SU-DHL-6 (cell line): ENCODE results near the gene FRMD3.

Experiments
- H2AFZ ChIP-seq: fragments of 200-600 bp; sonication (generic); 2 replicates; pipeline ENCODE4 v1.6.1; 2014; ENCODE audit warnings: low read depth, mild to moderate bottlenecking, moderate library complexity, mixed read lengths, antibody characterized with exemption, low read length; ENCODE audit not compliant: severe bottlenecking
- H3F3A ChIP-seq: fragments of 200-600 bp; shearing (Covaris generic); 2 replicates; pipeline ENCODE4 v1.6.0; 2016; ENCODE audit warnings: antibody characterized with exemption, mild to moderate bottlenecking; ENCODE audit not compliant: insufficient read depth
- H3K27ac ChIP-seq: fragments of 200-600 bp; sonication (generic); 2 replicates; pipeline ENCODE4 v1.5.1; 2016; ENCODE audit warnings: low read depth, mild to moderate bottlenecking, low read length, moderate library complexity, mixed read lengths
- H3K27me3 ChIP-seq: fragments of 200-600 bp; sonication (generic), shearing (Covaris generic); 2 replicates; pipeline ENCODE4 v1.6.0; 2014; ENCODE audit warnings: mild to moderate bottlenecking, low read length
- H3K36me3 ChIP-seq: fragments of 200-600 bp; sonication (generic); 2 replicates; pipeline ENCODE4 v1.6.1; 2014; ENCODE audit warnings: mild to moderate bottlenecking, low read length, mixed read lengths
- H3K4me2 ChIP-seq: fragments of 300-600, 200-600 bp; shearing (Covaris generic), sonication (generic); 2 replicates; pipeline ENCODE4 v1.6.0; 2014; ENCODE audit warnings: low read length, low read depth, mild to moderate bottlenecking; ENCODE audit not compliant: poor library complexity, severe bottlenecking
- H3K4me3 ChIP-seq: fragments of 200-600 bp; sonication (generic); 2 replicates; pipeline ENCODE4 v1.5.1; 2014; ENCODE audit warnings: antibody characterized with exemption, low read length, mild to moderate bottlenecking, mixed read lengths; ENCODE audit not compliant: insufficient read depth, poor library complexity, severe bottlenecking
- H3K79me2 ChIP-seq: fragments of 200-600 bp; sonication (generic); 2 replicates; pipeline ENCODE4 v1.6.1; 2014; ENCODE audit warnings: mild to moderate bottlenecking, low read length, moderate library complexity; ENCODE audit not compliant: insufficient read depth
- H3K9ac ChIP-seq: fragments of 200-600 bp; sonication (generic); 2 replicates; pipeline ENCODE4 v1.7.0; 2014; ENCODE audit warnings: mild to moderate bottlenecking, low read length
- H3K9me2 ChIP-seq: fragments of 200-600 bp; sonication (generic); replicated peaks from 2 replicates; pipeline ENCODE4 v1.6.1; 2014; ENCODE audit warnings: low read length; ENCODE audit not compliant: insufficient read depth
- H3K9me3 ChIP-seq: fragments of 200-600 bp; sonication (generic); 2 replicates; pipeline ENCODE4 v1.6.1; 2014; ENCODE audit warnings: low read length, mixed read lengths; ENCODE audit not compliant: insufficient read depth
- H4K20me1 ChIP-seq: fragments of 200-600 bp; sonication (generic); 2 replicates; pipeline ENCODE4 v1.6.1; 2014; ENCODE audit warnings: low read depth, mild to moderate bottlenecking, antibody characterized with exemption, low read length, moderate library complexity, mixed read lengths
- CTCF ChIP-seq: fragments of 200-600 bp; sonication (generic); IDR thresholded peaks from one replicate; pipeline ENCODE4 v1.5.1; 2017; ENCODE audit warnings: antibody characterized with exemption, mild to moderate bottlenecking, low read length, moderate library complexity; ENCODE audit not compliant: insufficient read depth, poor library complexity, severe bottlenecking
- EZH2phosphoT487 ChIP-seq: fragments of 200-600 bp; sonication (generic), shearing (Covaris generic); conservative IDR thresholded peaks from 2 replicates; pipeline ENCODE4 v1.6.1; 2018; ENCODE audit warnings: mild to moderate bottlenecking, antibody characterized with exemption, low read length, moderate library complexity, mixed read lengths

FRMD3 gene

GRCh38 chr9:83508067-83508466 lies 30.1 kb downstream of the FRMD3 start:
- H3K27me3 ChIP-seq = no peaks in the 10 kb centered on the region
- no peaks in the 10 kb centered on the region for H3K79me2 ChIP-seq
- no peaks in the 10 kb centered on the region for H3K9me3 ChIP-seq
- no peak overlapping the region for H3K4me2 ChIP-seq
- no peak overlapping the region for H2AFZ ChIP-seq
- H3K27ac ChIP-seq = no peak overlapping the region
- no peak overlapping the region for H3K4me3 ChIP-seq
- H4K20me1 ChIP-seq = no peaks in the 10 kb centered on the region
- no peaks in the 10 kb centered on the region for H3K36me3 ChIP-seq
- H3F3A ChIP-seq = no peaks in the 10 kb centered on the region
- H3K9ac ChIP-seq = no peak overlapping the region
- H3K9me2 ChIP-seq = no peaks in the 10 kb centered on the region
- TF ChIP-seq CTCF (no peak), EZH2phosphoT487 (no peak)

- H3K9ac ChIP-seq = no peak overlapping the region
- no peak overlapping the region for H2AFZ ChIP-seq
- H3K4me2 ChIP-seq = no peak overlapping the region
- no peaks in the 10 kb centered on the region for H3K9me3 ChIP-seq
- no peaks in the 10 kb centered on the region for H4K20me1 ChIP-seq
- no peak for TF ChIP-seq EZH2phosphoT487
- no peak for TF ChIP-seq CTCF
- H3K4me3 ChIP-seq = no peak overlapping the region
- no peaks in the 10 kb centered on the region for H3K9me2 ChIP-seq
- no peaks in the 10 kb centered on the region for H3K36me3 ChIP-seq
- no peaks in the 10 kb centered on the region for H3K79me2 ChIP-seq
- no peak overlapping the region for H3K27ac ChIP-seq
- H3K27me3 ChIP-seq = no peaks in the 10 kb centered on the region
- H3F3A ChIP-seq = no peaks in the 10 kb centered on the region
These were observed 32.9 kb downstream of the FRMD3 start for GRCh38 chr9:83505282-83505681.

GRCh38 chr9:83503866-83504265 lies 34.3 kb downstream of the FRMD3 start:
- Histone ChIP-seq H3K4me2 (no peak overlapping the region), H3K9me2 (no peaks in the 10 kb centered on the region), H2AFZ (no peak overlapping the region), H3F3A (no peaks in the 10 kb centered on the region), H3K27ac (no peak overlapping the region), H3K9ac (no peak overlapping the region), H4K20me1 (no peaks in the 10 kb centered on the region), H3K9me3 (no peaks in the 10 kb centered on the region), H3K79me2 (no peaks in the 10 kb centered on the region), H3K27me3 (no peaks in the 10 kb centered on the region), H3K36me3 (no peaks in the 10 kb centered on the region), H3K4me3 (no peak overlapping the region)
- no peak for TF ChIP-seq EZH2phosphoT487
- no peak for TF ChIP-seq CTCF
